ENCODE data around the gene PLA2G4A.

The PLA2G4A gene

DNA sequence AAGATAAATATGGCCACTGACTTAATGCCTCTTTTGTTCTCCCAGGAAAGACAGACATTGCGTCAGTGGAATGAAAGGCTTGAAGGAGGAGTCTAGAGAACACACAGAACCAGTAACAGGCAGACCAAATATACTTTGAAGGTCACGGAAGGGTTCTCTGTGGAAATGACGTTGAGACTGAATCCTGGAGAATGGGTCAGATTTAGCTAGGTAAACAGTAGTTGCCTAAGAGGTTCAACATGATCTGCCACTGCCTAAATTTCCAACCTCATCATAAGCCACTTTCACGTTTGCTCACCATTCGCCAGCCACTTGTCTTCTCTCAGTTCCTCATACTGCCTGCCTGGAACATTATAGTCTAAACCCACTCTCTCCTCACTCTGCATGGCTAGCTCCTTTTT is 20.5 kb downstream of the PLA2G4A start:
- Histone ChIP-seq H3K4me3 (ENCODE audit: low read depth, low read length, poor library complexity, severe bottlenecking) (no peak overlapping the region), H3F3A (ENCODE audit: insufficient read depth, low read length) (no peaks in the 10 kb centered on the region), H3K9ac (ENCODE audit: low read length) (no peak overlapping the region), H3K9me3 (ENCODE audit: low read length) (no peaks in the 10 kb centered on the region), H3K27me3 (ENCODE audit: insufficient read depth, low read length) (no peaks in the 10 kb centered on the region), H3K36me3 (ENCODE audit: insufficient read depth, low read length) (no peaks in the 10 kb centered on the region), H2AFZ (ENCODE audit: low read length) (no peak overlapping the region), H3K9me2 (ENCODE audit: low read depth, low read length) (no peaks in the 10 kb centered on the region), H3K4me1 (ENCODE audit: insufficient read depth, low read length, severe bottlenecking) (no peaks in the 10 kb centered on the region), H3K27ac (ENCODE audit: low read depth, low read length, poor library complexity, severe bottlenecking) (no peak overlapping the region), H3K4me2 (ENCODE audit: low read length) (no peak overlapping the region), H4K20me1 (ENCODE audit: insufficient read depth, low read length) (no peaks in the 10 kb centered on the region; the same call in 1 of the 2 replicates), H3K79me2 (ENCODE audit: insufficient read depth, low read length) (no peaks in the 10 kb centered on the region)
- TF ChIP-seq CTCF (IDR thresholded peaks at IDR 0.05; ENCODE audit: low read length), result no peak
- TF ChIP-seq EZH2 (IDR thresholded peaks at IDR 0.05; ENCODE audit: borderline replicate concordance, low read length), result no peak

GRCh38 chr1:186849826-186850225 is 21.1 kb downstream of the PLA2G4A start:
- no peak overlapping the region for H3K27ac ChIP-seq (ENCODE audit: low read depth, low read length, poor library complexity, severe bottlenecking)
- no peaks in the 10 kb centered on the region for H3K9me3 ChIP-seq (ENCODE audit: low read length)
- H3F3A ChIP-seq (ENCODE audit: insufficient read depth, low read length), result no peaks in the 10 kb centered on the region
- H3K36me3 ChIP-seq (ENCODE audit: insufficient read depth, low read length), result no peaks in the 10 kb centered on the region
- H3K4me1 ChIP-seq (ENCODE audit: insufficient read depth, low read length, severe bottlenecking), result no peaks in the 10 kb centered on the region
- H3K4me2 ChIP-seq (ENCODE audit: low read length), result no peak overlapping the region
- H3K9ac ChIP-seq (ENCODE audit: low read length), result no peak overlapping the region
- no peaks in the 10 kb centered on the region for H3K79me2 ChIP-seq (ENCODE audit: insufficient read depth, low read length)
- TF ChIP-seq EZH2 (IDR thresholded peaks at IDR 0.05; ENCODE audit: borderline replicate concordance, low read length) (no peak), CTCF (IDR thresholded peaks at IDR 0.05; ENCODE audit: low read length) (no peak)
- H4K20me1 ChIP-seq (ENCODE audit: insufficient read depth, low read length), result no peaks in the 10 kb centered on the region; the same call in 1 of the 2 replicates
- no peak overlapping the region for H2AFZ ChIP-seq (ENCODE audit: low read length)
- no peaks in the 10 kb centered on the region for H3K27me3 ChIP-seq (ENCODE audit: insufficient read depth, low read length)
- H3K9me2 ChIP-seq (ENCODE audit: low read depth, low read length), result no peaks in the 10 kb centered on the region
- no peak overlapping the region for H3K4me3 ChIP-seq (ENCODE audit: low read depth, low read length, poor library complexity, severe bottlenecking)

DNA sequence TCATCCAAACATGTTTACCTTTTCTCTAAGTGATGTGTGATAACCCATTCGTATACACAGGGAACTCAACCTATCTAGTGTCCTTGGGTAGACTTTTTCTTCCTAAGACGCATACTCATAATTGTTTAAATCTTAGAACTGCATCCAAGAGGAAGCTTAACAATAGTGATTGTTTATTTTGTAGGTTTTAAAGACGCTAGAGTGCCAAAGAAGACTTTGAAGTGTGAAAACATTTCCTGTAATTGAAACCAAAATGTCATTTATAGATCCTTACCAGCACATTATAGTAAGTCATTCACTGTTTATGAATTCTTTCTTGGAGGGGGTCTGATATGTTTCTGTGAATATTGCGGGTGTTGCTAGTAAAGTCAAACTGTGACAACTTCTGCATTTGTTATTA is 25.4 kb downstream of the PLA2G4A start:
- Histone ChIP-seq H3K4me1 (ENCODE audit: insufficient read depth, low read length, severe bottlenecking) (no peaks in the 10 kb centered on the region), H2AFZ (ENCODE audit: low read length) (no peak overlapping the region), H3F3A (ENCODE audit: insufficient read depth, low read length) (no peaks in the 10 kb centered on the region), H3K9me2 (ENCODE audit: low read depth, low read length) (no peaks in the 10 kb centered on the region), H3K27ac (ENCODE audit: low read depth, low read length, poor library complexity, severe bottlenecking) (no peak overlapping the region), H3K36me3 (ENCODE audit: insufficient read depth, low read length) (no peaks in the 10 kb centered on the region), H4K20me1 (ENCODE audit: insufficient read depth, low read length) (no peaks in the 10 kb centered on the region; the same call in 1 of the 2 replicates), H3K9ac (ENCODE audit: low read length) (no peak overlapping the region), H3K4me2 (ENCODE audit: low read length) (no peak overlapping the region), H3K27me3 (ENCODE audit: insufficient read depth, low read length) (no peaks in the 10 kb centered on the region), H3K79me2 (ENCODE audit: insufficient read depth, low read length) (no peaks in the 10 kb centered on the region), H3K9me3 (ENCODE audit: low read length) (no peaks in the 10 kb centered on the region), H3K4me3 (ENCODE audit: low read depth, low read length, poor library complexity, severe bottlenecking) (no peak overlapping the region)
- TF ChIP-seq CTCF (IDR thresholded peaks at IDR 0.05; ENCODE audit: low read length) (no peak), EZH2 (IDR thresholded peaks at IDR 0.05; ENCODE audit: borderline replicate concordance, low read length) (no peak)

All from OCI-LY1 (cell line).